GM19455 (cell line): Measurements from ENCODE around the gene PPP2R5D.
"Not testable (repeated sequence)": the region's sequence is repeated elsewhere in the genome, so short reads cannot be mapped to it uniquely, and the experiment has no call there.

Experiments used
- ATAC-seq: cut with Tn5 transposase; IDR thresholded peaks from one replicate; pipeline ENCODE4 v1.9.1; 2021; ENCODE audit not compliant: unreplicated experiment

PPP2R5D gene

GRCh38 chr6:42984001-42984923, at the start of gene PPP2R5D:
Gene PPP2R5D (plus strand): TSS chr6:42984570. CDS start chr6:42984678, 108 bp downstream.
- ATAC-seq = peak; percentile 93

- ATAC-seq = no peak
These were observed 49.0 kb upstream of the PPP2R5D start for GRCh38 chr6:42935322-42935721.

GRCh38 chr6:42936398-42936797, 48.0 kb upstream of the PPP2R5D start:
- no peak for ATAC-seq

- ATAC-seq = no peak
These were observed 46.6 kb upstream of the PPP2R5D start for GRCh38 chr6:42937548-42938427.

GRCh38 chr6:42938428-42938796, 46.0 kb upstream of the PPP2R5D start:
- ATAC-seq = no peak

- ATAC-seq = no peak
These were observed 45.2 kb upstream of the PPP2R5D start for GRCh38 chr6:42938987-42939809.

- ATAC-seq = no peak
These were observed 44.6 kb upstream of the PPP2R5D start for GRCh38 chr6:42939810-42940167.

- ATAC-seq = no peak
These were observed 43.8 kb upstream of the PPP2R5D start for GRCh38 chr6:42940493-42941045.

GRCh38 chr6:42941356-42941755, 43.0 kb upstream of the PPP2R5D start:
- not testable (repeated sequence) for ATAC-seq

- ATAC-seq = no peak
These were observed 41.9 kb upstream of the PPP2R5D start for GRCh38 chr6:42942444-42942843.

GRCh38 chr6:42947950-42948349, 36.4 kb upstream of the PPP2R5D start:
- ATAC-seq = no peak

- ATAC-seq = no peak
These were observed 32.0 kb upstream of the PPP2R5D start for GRCh38 chr6:42952389-42952788.

- not testable (repeated sequence) for ATAC-seq
These were observed 30.0 kb upstream of the PPP2R5D start for GRCh38 chr6:42954405-42954804.

GRCh38 chr6:42958125-42958524, 26.2 kb upstream of the PPP2R5D start:
- ATAC-seq = no peak

- no peak for ATAC-seq
These were observed 24.5 kb upstream of the PPP2R5D start for GRCh38 chr6:42959917-42960242.

- no peak for ATAC-seq
These were observed 23.9 kb upstream of the PPP2R5D start, which contains the start of gene GNMT for GRCh38 chr6:42960243-42961019. Gene GNMT (plus strand): TSS chr6:42960754. CDS start chr6:42960768, 14 bp downstream.

- no peak for ATAC-seq
These were observed 23.3 kb upstream of the PPP2R5D start for GRCh38 chr6:42961020-42961470.

GRCh38 chr6:42962096-42962495, 22.3 kb upstream of the PPP2R5D start:
- ATAC-seq = no peak

GRCh38 chr6:42962502-42963178, 21.7 kb upstream of the PPP2R5D start:
- ATAC-seq = no peak
